HCT116 (cell line): Measurements from ENCODE around the gene IGFBPL1. TPM values are rescaled to one million over a fixed set of nuclear protein-coding genes. Genes with fewer than 3 reads are reported as not detected.

Experiments
- ATAC-seq: fragments of 200-7000 bp; cut with Tn5 transposase; 2 replicates; pipeline ENCODE4 v1.9.1; 2020; ENCODE audit warnings: mild to moderate bottlenecking, moderate library complexity
- BruUV-seq: library from RNA; stranded (reverse); fragments of 400-500 nt; replicated peaks from 2 replicates; lab custom pipeline; 2021; lab: Mats Ljungman, UMichigan
- CTCF ChIA-PET: fragments of 300-600 bp; sonication (Branson Sonifier 250); formaldehyde crosslinking; loops from one replicate; lab custom pipeline; 2021; ENCODE audit warnings: antibody characterized with exemption; lab: Charles Lee
- POLR2A ChIA-PET: fragments of 300-600, 350-600 bp; sonication (Branson Sonifier 250); formaldehyde crosslinking; loops from one replicate; lab custom pipeline; 2021; ENCODE audit warnings: antibody characterized with exemption; lab: Charles Lee
- RAD21 ChIA-PET, 2 experiments: fragments of 300-600 bp; sonication (Branson Sonifier 250); formaldehyde crosslinking; loops; one replicate each; lab custom pipeline; 2023; ENCODE audit warnings: low total read pairs in 2 of 2; ENCODE audit not compliant: uncharacterized antibody in 2 of 2, unreplicated experiment in 2 of 2, low non-redundant PET in 1 of 2; lab: Charles Lee
- DNase-seq: peaks from one replicate; pipeline ENCODE4 v3.0.0-alpha.2; 2010; ENCODE audit warnings: low read depth, low spot score
- H2AFZ ChIP-seq: fragments of 200-600 bp; shearing (Covaris generic), sonication (generic); 2 replicates; pipeline ENCODE4 v1.6.1; 2017; ENCODE audit warnings: low read depth, mixed run types, mixed read lengths, antibody characterized with exemption, low read length; ENCODE audit not compliant: poor library complexity, severe bottlenecking
- H3K27ac ChIP-seq: 2 replicates; pipeline ENCODE4 v1.5.1; 2012; ENCODE audit warnings: low read depth, low read length
- H3K27me3 ChIP-seq: fragments of 200-600 bp; sonication (generic); 2 replicates; pipeline ENCODE4 v1.6.1; 2016; ENCODE audit warnings: mixed run types, low read length, mixed read lengths; ENCODE audit not compliant: insufficient read depth
- H3K36me3 ChIP-seq, 2 experiments: fragments of 200-500 bp in 1 of 2; fragments of 200-600 bp in 1 of 2; sonication (Bioruptor generic) in 1 of 2; sonication (generic) in 1 of 2; 2 replicates each; pipeline versions ENCODE4 v1.5.1 to v1.6.1; 2014 to 2016; ENCODE audit warnings: low read length in 2 of 2, inconsistent platforms in 1 of 2, mixed read lengths in 1 of 2, mixed run types in 1 of 2; ENCODE audit not compliant: insufficient read depth in 2 of 2, control insufficient read depth in 1 of 2
- H3K4me1 ChIP-seq, 2 experiments: fragments of 200-600 bp in 1 of 2; sonication (generic) in 1 of 2; 2 replicates each; pipeline versions ENCODE4 v1.5.1 to v1.6.1; 2012 to 2017; ENCODE audit warnings: low read length in 2 of 2, inconsistent platforms in 1 of 2, mild to moderate bottlenecking in 1 of 2, mixed read lengths in 1 of 2, mixed run types in 1 of 2, moderate library complexity in 1 of 2; ENCODE audit not compliant: insufficient read depth in 2 of 2, control insufficient read depth in 1 of 2
- H3K4me2 ChIP-seq: fragments of 200-600 bp; sonication (generic); 2 replicates; pipeline ENCODE4 v1.6.1; 2017; ENCODE audit warnings: mixed run types, low read length, mixed read lengths
- H3K4me3 ChIP-seq, 2 experiments: fragments of 200-600 bp in 1 of 2; sonication (generic) in 1 of 2; replicated peaks in 1 of 2; 2 replicates each; pipeline ENCODE4 v1.5.1; 2011 to 2016; ENCODE audit warnings: low read length in 2 of 2, control low read depth in 1 of 2, low read depth in 1 of 2, mild to moderate bottlenecking in 1 of 2, mixed read lengths in 1 of 2, mixed run types in 1 of 2
- H3K79me2 ChIP-seq: fragments of 200-600 bp; sonication (generic); 2 replicates; pipeline ENCODE4 v1.6.1; 2017; ENCODE audit warnings: mild to moderate bottlenecking, mixed run types, low read length, moderate library complexity, mixed read lengths; ENCODE audit not compliant: insufficient read depth
- H3K9ac ChIP-seq: fragments of 200-600 bp; sonication (generic); 2 replicates; pipeline ENCODE4 v1.6.1; 2016; ENCODE audit warnings: low read length, mixed read lengths
- H3K9me2 ChIP-seq: fragments of 200-600 bp; sonication (generic), shearing (Covaris generic); 2 replicates; pipeline ENCODE4 v1.6.1; 2017; ENCODE audit warnings: mixed run types, mild to moderate bottlenecking, moderate library complexity; ENCODE audit not compliant: insufficient read depth
- H3K9me3 ChIP-seq, 2 experiments: fragments of 200-500 bp in 1 of 2; fragments of 200-600 bp in 1 of 2; sonication (Bioruptor generic) in 1 of 2; sonication (generic) in 1 of 2; 2 replicates each; pipeline ENCODE4 v1.6.1; 2014 to 2017; ENCODE audit warnings: low read length in 2 of 2, mixed read lengths in 2 of 2, inconsistent platforms in 1 of 2, low read depth in 1 of 2, mild to moderate bottlenecking in 1 of 2, mixed run types in 1 of 2, moderate library complexity in 1 of 2; ENCODE audit not compliant: control insufficient read depth in 1 of 2, insufficient read depth in 1 of 2
- H4K20me1 ChIP-seq: fragments of 200-600 bp; sonication (generic), shearing (Covaris generic); 2 replicates; pipeline ENCODE4 v1.6.1; 2017; ENCODE audit warnings: mixed run types, mild to moderate bottlenecking, moderate library complexity; ENCODE audit not compliant: insufficient read depth
- ATF3 ChIP-seq: IDR thresholded peaks from 2 replicates; pipeline ENCODE4 v1.6.1; 2012
- EGR1 ChIP-seq: IDR thresholded peaks from 2 replicates; pipeline ENCODE4 v1.6.1; 2012; ENCODE audit warnings: low read depth
- ELF1 ChIP-seq: IDR thresholded peaks from 2 replicates; pipeline ENCODE4 v1.6.1; 2012; ENCODE audit warnings: low read depth, borderline replicate concordance
- FOSL1 ChIP-seq: IDR thresholded peaks from 2 replicates; pipeline ENCODE4 v1.6.1; 2012; ENCODE audit warnings: low read depth
- JUND ChIP-seq: IDR thresholded peaks from 2 replicates; pipeline ENCODE4 v1.6.1; 2012
- MAX ChIP-seq: IDR thresholded peaks from 2 replicates; pipeline ENCODE4 v1.6.1; 2012
- POLR2AphosphoS5 ChIP-seq: IDR thresholded peaks from 2 replicates; pipeline ENCODE4 v1.6.1; 2011; ENCODE audit warnings: mild to moderate bottlenecking, low read depth, low read length, moderate library complexity
- REST ChIP-seq: IDR thresholded peaks from 2 replicates; pipeline ENCODE4 v1.6.1; 2012; ENCODE audit warnings: low read depth
- SIN3A ChIP-seq: IDR thresholded peaks from 2 replicates; pipeline ENCODE4 v1.6.1; 2012; ENCODE audit warnings: low read depth
- SP1 ChIP-seq: IDR thresholded peaks from 2 replicates; pipeline ENCODE4 v1.6.1; 2012; ENCODE audit warnings: low read depth
- YY1 ChIP-seq: IDR thresholded peaks from 2 replicates; pipeline ENCODE4 v1.6.1; 2011; ENCODE audit warnings: low read length, low read depth, moderate library complexity, mild to moderate bottlenecking; ENCODE audit not compliant: insufficient replicate concordance; ENCODE audit errors: extremely low read depth
- ZFX ChIP-seq: fragments of 450-650 bp; IDR thresholded peaks from 2 replicates; pipeline ENCODE4 v1.6.1; 2017
- intact Hi-C: fragments of 100-400 bp; cut with micrococcal nuclease; formaldehyde crosslinking; loops from 2 replicates; pipeline ENCODE4 v1.10.0; 2022
- total RNA-seq: library from RNA; stranded (reverse); gene quantifications from one replicate; pipeline ENCODE4 v1.2.1, GENCODE V29; 2021; ENCODE audit not compliant: unreplicated experiment

The IGFBPL1 gene
- total RNA-seq, 1 experiment from 2014 or later, result not detected

- RAD21 ChIA-PET, result no interaction called here
- H3K79me2 ChIP-seq, result no peaks in the 10 kb centered on the region
- intact Hi-C loops, result no loop called here
- TF ChIP-seq EGR1 (no peak), SP1 (no peak), SIN3A (no peak), ATF3 (no peak), REST (no peak), POLR2AphosphoS5 (no peak), ELF1 (no peak), ZFX (no peak), MAX (no peak), JUND (no peak), YY1 (no peak), FOSL1 (no peak)
- no TSS peak for BruUV-seq
- ATAC-seq (no peak), DNase-seq (no peak)
- no peaks in the 10 kb centered on the region for H3K36me3 ChIP-seq
- CTCF ChIA-PET, result no interaction called here
- H3K27ac ChIP-seq, result no peak overlapping the region
- no peaks in the 10 kb centered on the region for H3K9me3 ChIP-seq
- no peaks in the 10 kb centered on the region for H4K20me1 ChIP-seq
- H3K9ac ChIP-seq, result no peak overlapping the region
- no peak overlapping the region for H3K4me3 ChIP-seq
- H2AFZ ChIP-seq, result no peak overlapping the region
- no peak overlapping the region for H3K4me2 ChIP-seq
- POLR2A ChIA-PET, result no interaction called here
- no peaks in the 10 kb centered on the region for H3K4me1 ChIP-seq
- no peaks in the 10 kb centered on the region for H3K9me2 ChIP-seq
- H3K27me3 ChIP-seq, result no peaks in the 10 kb centered on the region
Measured at GRCh38 chr9:38421498-38422211, 2.6 kb downstream of the IGFBPL1 start.
